HG02884 (cell line): Measurements from ENCODE around the gene CCR5AS.

Source experiments
- ATAC-seq: cut with Tn5 transposase; IDR thresholded peaks from one replicate; pipeline ENCODE4 v1.9.1; 2021; ENCODE audit warnings: mild to moderate bottlenecking, moderate library complexity; ENCODE audit not compliant: unreplicated experiment

Gene CCR5AS

DNA sequence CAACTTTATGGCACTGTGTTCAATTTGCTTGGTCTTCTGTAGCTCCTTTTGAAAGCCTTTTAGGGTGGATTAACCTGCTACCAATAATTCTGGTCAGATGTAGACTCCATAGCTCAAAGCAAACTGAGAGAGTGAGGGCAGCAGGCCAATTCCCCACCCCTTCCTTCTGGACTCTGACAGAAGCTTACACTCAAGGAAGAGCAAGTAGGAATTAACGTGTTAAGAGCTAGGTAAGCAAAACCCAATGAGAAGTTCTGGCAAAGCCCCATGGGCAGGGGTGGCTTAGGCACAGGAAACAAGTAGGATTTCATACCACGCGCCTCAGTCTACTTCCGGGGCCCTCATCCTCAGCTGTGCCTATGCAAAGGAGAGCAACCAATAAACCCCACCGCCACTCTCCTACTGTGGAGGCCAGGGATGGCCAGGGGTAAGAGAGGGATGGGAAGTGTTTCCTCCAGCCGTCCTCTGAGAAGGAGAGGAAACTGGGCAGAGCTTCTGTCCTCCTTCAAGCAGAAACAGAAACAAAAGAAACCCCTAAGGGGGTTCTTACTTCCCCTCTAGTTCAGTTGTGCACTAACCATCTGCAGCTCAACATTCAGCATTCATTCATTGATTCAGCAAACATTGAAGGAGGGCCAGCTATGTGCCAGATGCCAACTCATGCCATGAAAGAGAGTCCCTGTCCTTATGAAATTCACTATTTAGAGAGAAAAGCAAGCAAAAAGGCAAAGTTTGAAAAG is 23.5 kb downstream of the CCR5AS start:
- no peak for ATAC-seq

DNA sequence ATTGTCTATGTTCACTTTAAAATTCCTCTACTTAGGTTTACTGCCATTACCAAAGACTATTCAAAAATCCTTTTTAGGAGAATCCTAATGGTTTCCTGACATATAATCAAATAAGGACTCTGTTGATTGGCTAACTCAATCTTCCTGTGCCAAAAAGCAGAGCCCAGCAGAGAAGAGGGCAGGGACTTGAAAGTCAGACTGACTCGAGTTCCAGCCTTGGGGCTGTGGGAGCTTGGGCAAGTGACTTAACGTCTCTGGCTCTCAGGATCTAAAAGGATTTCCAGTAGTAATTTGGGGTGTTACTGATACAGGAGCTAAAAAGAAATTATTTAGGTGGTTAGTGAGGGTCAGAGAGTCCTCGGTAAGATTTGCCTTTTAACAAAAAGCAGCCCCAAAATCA is 25.2 kb downstream of the CCR5AS start:
- ATAC-seq: no peak

DNA sequence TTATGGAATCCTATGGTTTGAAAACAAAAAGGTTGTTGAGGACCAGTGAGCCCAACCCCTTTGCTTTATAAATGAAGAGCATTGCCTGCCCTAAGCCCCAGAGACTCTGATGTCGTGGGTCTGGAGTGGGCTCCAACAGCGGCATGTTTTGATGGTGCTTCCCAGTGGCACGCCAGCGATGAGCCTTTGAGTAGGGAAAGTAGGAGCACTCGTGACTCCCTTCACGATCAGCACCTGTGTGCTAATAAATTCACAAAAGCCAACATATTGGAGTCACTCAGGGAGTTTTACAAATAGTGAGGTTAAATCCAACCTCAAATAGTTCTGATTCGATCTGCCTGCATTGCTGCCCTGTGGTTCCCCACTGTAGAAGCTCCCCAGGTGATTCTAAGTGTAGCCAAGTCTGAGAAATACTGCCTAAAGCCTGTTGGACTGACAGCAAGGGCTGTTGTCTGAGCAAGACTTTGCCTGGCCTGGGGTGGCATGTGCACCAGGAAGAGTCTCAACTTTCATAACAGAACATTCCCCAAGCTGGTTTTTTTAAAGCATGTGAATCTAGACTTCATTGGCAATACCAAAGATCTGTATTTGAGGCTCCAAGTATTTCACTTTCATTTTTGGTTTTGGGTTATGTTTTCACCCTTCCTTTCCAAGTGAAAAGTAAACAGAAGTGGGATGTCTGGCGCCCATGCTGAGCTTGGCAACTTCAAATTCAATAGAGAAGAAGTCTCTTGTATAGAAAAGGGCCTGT is 26.2 kb downstream of the CCR5AS start:
- no peak for ATAC-seq

DNA sequence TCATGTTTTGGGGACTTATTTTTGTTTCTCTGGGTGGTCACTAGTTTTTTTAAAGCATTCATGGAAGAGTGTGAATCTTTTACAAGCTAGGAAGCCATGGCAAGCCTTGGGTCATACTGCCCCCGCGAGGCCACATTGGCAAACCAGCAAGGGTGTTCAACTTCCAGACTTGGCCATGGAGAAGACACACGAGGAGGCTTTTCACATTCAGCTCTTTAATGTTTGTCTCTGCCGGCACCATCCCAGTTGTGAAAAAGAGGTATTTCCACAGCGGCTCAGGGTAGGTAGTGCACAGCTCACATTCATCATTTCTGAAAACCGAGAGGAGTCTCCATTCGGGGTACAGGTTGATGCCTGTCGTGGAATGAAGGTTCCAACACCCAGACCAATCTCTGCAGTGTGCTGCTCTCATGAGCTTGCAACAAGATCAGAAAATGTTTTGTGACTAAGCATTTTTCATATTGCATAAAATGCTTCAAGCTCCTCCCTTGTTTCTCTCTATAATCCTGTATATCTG is 28.4 kb downstream of the CCR5AS start:
- ATAC-seq: no peak

DNA sequence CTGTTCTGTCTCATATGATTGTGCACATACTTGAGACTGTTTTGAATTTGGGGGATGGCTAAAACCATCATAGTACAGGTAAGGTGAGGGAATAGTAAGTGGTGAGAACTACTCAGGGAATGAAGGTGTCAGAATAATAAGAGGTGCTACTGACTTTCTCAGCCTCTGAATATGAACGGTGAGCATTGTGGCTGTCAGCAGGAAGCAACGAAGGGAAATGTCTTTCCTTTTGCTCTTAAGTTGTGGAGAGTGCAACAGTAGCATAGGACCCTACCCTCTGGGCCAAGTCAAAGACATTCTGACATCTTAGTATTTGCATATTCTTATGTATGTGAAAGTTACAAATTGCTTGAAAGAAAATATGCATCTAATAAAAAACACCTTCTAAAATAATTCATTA is 31.1 kb downstream of the CCR5AS start:
- no peak for ATAC-seq

DNA sequence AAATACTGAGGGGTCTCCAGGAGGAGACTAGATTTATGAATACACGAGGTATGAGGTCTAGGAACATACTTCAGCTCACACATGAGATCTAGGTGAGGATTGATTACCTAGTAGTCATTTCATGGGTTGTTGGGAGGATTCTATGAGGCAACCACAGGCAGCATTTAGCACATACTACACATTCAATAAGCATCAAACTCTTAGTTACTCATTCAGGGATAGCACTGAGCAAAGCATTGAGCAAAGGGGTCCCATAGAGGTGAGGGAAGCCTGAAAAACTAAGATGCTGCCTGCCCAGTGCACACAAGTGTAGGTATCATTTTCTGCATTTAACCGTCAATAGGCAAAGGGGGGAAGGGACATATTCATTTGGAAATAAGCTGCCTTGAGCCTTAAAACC is 31.6 kb downstream of the CCR5AS start:
- no peak for ATAC-seq

DNA sequence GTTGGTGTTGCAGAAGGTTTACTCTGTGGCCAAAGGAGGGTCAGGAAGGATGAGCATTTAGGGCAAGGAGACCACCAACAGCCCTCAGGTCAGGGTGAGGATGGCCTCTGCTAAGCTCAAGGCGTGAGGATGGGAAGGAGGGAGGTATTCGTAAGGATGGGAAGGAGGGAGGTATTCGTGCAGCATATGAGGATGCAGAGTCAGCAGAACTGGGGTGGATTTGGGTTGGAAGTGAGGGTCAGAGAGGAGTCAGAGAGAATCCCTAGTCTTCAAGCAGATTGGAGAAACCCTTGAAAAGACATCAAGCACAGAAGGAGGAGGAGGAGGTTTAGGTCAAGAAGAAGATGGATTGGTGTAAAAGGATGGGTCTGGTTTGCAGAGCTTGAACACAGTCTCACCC is 32.1 kb downstream of the CCR5AS start:
- ATAC-seq: no peak

DNA sequence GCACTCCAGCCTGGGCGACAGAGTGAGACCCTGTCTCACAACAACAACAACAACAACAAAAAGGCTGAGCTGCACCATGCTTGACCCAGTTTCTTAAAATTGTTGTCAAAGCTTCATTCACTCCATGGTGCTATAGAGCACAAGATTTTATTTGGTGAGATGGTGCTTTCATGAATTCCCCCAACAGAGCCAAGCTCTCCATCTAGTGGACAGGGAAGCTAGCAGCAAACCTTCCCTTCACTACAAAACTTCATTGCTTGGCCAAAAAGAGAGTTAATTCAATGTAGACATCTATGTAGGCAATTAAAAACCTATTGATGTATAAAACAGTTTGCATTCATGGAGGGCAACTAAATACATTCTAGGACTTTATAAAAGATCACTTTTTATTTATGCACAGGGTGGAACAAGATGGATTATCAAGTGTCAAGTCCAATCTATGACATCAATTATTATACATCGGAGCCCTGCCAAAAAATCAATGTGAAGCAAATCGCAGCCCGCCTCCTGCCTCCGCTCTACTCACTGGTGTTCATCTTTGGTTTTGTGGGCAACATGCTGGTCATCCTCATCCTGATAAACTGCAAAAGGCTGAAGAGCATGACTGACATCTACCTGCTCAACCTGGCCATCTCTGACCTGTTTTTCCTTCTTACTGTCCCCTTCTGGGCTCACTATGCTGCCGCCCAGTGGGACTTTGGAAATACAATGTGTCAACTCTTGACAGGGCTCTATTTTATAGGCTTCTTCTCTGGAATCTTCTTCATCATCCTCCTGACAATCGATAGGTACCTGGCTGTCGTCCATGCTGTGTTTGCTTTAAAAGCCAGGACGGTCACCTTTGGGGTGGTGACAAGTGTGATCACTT is 34.1 kb downstream of the CCR5AS start:
- no peak for ATAC-seq

DNA sequence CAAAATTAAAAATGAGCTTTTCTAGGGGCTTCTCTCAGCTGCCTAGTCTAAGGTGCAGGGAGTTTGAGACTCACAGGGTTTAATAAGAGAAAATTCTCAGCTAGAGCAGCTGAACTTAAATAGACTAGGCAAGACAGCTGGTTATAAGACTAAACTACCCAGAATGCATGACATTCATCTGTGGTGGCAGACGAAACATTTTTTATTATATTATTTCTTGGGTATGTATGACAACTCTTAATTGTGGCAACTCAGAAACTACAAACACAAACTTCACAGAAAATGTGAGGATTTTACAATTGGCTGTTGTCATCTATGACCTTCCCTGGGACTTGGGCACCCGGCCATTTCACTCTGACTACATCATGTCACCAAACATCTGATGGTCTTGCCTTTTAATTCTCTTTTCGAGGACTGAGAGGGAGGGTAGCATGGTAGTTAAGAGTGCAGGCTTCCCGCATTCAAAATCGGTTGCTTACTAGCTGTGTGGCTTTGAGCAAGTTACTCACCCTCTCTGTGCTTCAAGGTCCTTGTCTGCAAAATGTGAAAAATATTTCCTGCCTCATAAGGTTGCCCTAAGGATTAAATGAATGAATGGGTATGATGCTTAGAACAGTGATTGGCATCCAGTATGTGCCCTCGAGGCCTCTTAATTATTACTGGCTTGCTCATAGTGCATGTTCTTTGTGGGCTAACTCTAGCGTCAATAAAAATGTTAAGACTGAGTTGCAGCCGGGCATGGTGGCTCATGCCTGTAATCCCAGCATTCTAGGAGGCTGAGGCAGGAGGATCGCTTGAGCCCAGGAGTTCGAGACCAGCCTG is 35.1 kb downstream of the CCR5AS start:
- ATAC-seq: no peak

DNA sequence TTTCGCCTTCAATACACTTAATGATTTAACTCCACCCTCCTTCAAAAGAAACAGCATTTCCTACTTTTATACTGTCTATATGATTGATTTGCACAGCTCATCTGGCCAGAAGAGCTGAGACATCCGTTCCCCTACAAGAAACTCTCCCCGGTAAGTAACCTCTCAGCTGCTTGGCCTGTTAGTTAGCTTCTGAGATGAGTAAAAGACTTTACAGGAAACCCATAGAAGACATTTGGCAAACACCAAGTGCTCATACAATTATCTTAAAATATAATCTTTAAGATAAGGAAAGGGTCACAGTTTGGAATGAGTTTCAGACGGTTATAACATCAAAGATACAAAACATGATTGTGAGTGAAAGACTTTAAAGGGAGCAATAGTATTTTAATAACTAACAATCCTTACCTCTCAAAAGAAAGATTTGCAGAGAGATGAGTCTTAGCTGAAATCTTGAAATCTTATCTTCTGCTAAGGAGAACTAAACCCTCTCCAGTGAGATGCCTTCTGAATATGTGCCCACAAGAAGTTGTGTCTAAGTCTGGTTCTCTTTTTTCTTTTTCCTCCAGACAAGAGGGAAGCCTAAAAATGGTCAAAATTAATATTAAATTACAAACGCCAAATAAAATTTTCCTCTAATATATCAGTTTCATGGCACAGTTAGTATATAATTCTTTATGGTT is 35.9 kb downstream of the CCR5AS start, which contains the start of gene CCR5:
Gene CCR5 (plus strand): TSS at position 108 of the 680 bp plus-strand sequence. CDS start 1,957 bp downstream, outside the sequence.
- no peak for ATAC-seq

DNA sequence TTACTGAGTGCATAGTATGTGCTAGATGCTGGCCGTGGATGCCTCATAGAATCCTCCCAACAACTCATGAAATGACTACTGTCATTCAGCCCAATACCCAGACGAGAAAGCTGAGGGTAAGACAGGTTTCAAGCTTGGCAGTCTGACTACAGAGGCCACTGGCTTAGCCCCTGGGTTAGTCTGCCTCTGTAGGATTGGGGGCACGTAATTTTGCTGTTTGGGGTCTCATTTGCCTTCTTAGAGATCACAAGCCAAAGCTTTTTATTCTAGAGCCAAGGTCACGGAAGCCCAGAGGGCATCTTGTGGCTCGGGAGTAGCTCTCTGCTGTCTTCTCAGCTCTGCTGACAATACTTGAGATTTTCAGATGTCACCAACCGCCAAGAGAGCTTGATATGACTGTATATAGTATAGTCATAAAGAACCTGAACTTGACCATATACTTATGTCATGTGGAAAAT is 37.2 kb downstream of the CCR5AS start:
- ATAC-seq: peak; percentile 56

DNA sequence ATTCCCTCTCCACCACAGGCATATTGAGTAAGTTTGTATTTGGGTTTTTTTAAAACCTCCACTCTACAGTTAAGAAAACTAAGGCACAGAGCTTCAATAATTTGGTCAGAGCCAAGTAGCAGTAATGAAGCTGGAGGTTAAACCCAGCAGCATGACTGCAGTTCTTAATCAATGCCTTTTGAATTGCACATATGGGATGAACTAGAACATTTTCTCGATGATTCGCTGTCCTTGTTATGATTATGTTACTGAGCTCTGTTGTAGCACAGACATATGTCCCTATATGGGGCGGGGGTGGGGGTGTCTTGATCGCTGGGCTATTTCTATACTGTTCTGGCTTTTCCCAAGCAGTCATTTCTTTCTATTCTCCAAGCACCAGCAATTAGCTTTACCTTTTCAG is 37.7 kb downstream of the CCR5AS start:
- ATAC-seq: no peak

DNA sequence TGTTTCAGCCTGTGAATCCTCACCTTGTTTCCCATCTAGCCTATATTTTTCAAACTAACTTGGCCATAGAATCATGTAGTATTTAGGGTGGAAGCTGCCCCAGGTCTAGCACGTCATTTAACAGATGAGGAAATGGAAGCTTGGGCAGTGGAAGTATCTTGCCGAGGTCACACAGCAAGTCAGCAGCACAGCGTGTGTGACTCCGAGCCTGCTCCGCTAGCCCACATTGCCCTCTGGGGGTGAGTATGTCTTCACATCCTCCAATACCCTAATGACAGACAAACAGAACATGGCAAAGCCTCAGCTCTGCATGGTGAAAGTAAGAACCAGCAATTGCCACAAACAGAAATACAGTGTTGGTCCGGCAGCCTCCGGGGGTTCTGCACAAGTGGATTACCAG is 38.3 kb downstream of the CCR5AS start:
- no peak for ATAC-seq

DNA sequence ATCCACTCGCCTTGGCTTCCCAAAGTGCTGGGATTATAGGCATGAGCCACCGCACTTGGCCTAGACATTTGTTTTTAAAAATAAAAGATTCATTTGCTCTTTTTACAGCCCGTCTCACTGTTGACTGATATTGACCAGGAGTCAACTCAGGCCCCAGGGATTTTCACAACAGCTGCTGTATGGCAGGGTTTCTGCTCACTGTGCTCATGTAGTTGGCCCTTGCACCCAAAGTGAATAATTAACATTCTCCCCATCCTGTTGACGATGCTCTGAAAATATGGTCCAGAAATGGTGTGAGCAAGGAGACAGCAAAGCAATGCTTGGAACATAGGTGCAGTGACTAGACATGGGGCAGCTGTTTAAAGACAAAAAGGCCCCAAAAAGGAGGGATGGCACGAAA is 39.1 kb downstream of the CCR5AS start:
- no peak for ATAC-seq

DNA sequence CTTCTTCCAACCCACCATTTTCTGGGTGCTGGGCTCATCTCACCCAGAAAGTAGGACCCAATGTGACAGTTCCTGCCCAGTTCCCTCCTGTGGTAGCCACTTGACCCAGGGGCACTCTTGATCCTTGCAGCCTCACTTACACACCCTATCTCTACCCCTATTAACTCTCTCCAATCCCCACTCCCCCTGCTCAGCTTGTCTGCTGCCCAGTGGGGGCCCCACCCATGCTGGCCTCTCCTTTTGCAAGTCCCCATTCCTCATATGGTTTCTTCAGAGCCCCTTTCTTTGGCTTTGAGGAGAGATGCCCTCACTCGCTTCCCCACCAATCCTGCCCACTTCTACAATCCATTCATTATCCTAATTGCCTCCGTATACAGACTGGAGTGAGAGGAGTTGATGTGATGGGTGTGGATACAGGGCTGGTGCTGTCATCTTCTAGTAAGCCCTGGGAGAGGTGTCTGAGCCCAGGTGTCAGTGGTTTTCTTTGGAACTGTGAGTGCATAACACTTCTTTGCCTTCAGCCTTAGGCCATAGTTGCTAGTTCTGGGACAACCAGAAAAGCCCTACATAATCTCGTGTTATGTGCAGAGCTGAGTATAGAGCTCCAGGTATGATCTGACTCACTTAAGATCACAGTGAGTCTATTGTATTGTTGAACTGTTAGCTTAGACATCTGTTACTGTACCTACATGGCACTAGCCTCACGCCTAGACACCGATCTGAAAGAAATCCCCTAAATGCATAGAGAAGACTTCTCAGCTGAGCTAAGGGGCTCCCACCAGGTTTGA is 40.9 kb downstream of the CCR5AS start:
- ATAC-seq: no peak

DNA sequence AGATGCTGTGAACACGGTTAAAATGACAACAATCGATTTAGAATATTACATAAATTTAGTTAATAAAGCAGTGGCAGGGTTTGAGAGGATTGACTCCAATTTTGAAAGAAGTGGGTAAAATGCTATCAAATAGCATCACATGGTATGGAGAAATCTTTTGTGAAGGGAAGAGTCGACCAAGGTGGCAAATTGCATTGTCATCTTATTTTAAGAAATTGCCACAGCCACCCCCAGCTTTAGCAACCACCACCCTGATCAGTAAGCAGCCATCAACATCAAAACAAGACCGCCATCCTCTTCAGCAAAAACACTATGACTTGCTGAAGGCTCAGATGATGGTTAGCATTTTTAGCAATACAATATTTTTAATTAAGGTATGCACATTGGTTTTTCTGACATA is 41.8 kb downstream of the CCR5AS start:
- ATAC-seq: no peak

DNA sequence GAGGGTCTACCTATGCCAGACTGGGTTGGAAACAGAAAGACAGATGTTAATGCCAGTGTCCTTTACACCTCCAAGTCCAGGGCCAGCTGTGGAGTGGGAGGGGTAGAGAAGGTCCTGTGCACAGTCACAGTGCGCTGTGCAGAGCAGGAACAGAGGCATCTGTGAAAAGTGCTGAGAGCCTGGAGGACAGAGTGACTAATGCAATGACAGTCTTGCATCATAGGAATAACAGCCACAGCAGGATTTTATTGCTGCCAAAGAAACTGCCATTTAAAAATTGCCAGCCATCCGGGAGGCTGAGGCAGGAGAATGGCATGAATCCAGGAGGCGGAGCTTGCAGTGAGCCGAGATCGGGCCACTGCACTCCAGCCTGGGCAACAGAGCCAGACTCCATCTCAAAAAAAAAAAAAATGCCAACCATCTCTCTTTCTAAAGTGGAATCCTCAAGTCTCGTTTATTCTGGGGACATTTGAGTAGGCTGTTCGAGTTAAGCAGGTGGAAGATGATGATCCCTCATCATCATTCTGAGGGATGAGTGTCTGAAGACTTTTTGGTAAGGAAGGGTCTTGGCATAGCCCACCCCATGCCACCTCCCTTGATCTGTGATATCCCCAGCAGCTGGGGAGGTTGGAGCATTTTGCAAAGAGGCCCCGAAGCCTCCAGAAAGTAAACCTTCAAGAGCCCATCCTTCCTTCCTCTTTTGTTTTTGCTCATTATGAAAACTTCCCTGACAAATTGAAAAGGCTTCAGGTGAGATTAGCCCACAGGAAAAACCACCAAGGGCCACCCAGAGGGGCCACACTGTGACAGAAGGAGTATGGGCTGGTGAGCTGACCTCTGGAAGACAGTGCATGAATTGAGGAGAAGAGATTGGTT is 45.2 kb downstream of the CCR5AS start:
- ATAC-seq: no peak

DNA sequence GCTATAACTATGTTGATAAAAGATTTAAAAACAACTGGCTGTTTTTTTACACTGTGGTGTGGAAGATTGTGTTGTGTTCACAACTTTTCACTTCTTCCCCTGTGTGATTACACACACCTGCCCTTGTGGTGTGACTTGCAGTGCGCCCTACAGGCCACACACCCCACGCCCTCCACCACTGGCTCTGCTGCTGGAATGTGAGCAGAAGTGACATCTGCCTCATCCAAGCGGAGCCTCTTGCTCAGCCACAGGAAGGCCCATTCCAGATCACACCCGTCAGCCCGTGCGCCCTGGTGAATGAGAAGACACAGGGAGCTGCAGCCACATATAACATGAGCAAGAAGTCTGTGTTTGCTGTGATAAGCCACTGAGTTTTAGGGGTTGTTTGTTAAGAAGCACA is 46.0 kb downstream of the CCR5AS start:
- no peak for ATAC-seq
